T-helper 2 cell treated with Interferon-gamma antibody and Interleukin-4, amounts not matched to agents 5 μg/mL and 100 μg/mL, for 36 hours (primary cell): Measurements from ENCODE around the gene EEFSEC.

Source experiments
- DNase-seq: peaks from one replicate; pipeline ENCODE4 v3.0.0; 2021; ENCODE audit warnings: low spot score
- H3K27ac Mint-ChIP-seq: one replicate; pipeline ENCODE4 v1.8.0; 2021; ENCODE audit warnings: mild to moderate bottlenecking, mixed read lengths
- H3K27me3 Mint-ChIP-seq: one replicate; pipeline ENCODE4 v1.8.0; 2021; ENCODE audit warnings: low read depth, mixed read lengths
- H3K36me3 Mint-ChIP-seq: one replicate; pipeline ENCODE4 v1.8.0; 2021; ENCODE audit warnings: low read depth, mixed read lengths
- H3K4me1 Mint-ChIP-seq: one replicate; pipeline ENCODE4 v1.8.0; 2021; ENCODE audit warnings: low read depth, mixed read lengths
- H3K4me3 Mint-ChIP-seq: one replicate; pipeline ENCODE4 v1.8.0; 2022; ENCODE audit warnings: mild to moderate bottlenecking, moderate library complexity, mixed read lengths
- H3K9me3 Mint-ChIP-seq: one replicate; pipeline ENCODE4 v1.8.0; 2021; ENCODE audit warnings: mixed read lengths

EEFSEC gene

GRCh38 chr3:128358156-128358895, 205.0 kb downstream of the EEFSEC start:
- Mint-ChIP-seq H3K9me3 (no peaks in the 10 kb centered on the region), H3K4me3 (no peak overlapping the region), H3K27ac (no peak overlapping the region), H3K4me1 (no peaks in the 10 kb centered on the region), H3K36me3 (no peaks in the 10 kb centered on the region), H3K27me3 (no peaks in the 10 kb centered on the region)
- no peak for DNase-seq

- Mint-ChIP-seq H3K4me1 (no peaks in the 10 kb centered on the region), H3K9me3 (no peaks in the 10 kb centered on the region), H3K36me3 (no peaks in the 10 kb centered on the region), H3K4me3 (no peak overlapping the region), H3K27me3 (no peaks in the 10 kb centered on the region), H3K27ac (no peak overlapping the region)
- no peak for DNase-seq
Measured at GRCh38 chr3:128359060-128359664, 205.9 kb downstream of the EEFSEC start.

- H3K4me3 Mint-ChIP-seq, result no peak overlapping the region
- H3K27ac Mint-ChIP-seq, result no peak overlapping the region
- DNase-seq, result no peak
- no peaks in the 10 kb centered on the region for H3K4me1 Mint-ChIP-seq
- no peaks in the 10 kb centered on the region for H3K36me3 Mint-ChIP-seq
- no peaks in the 10 kb centered on the region for H3K9me3 Mint-ChIP-seq
- no peaks in the 10 kb centered on the region for H3K27me3 Mint-ChIP-seq
Measured at GRCh38 chr3:128359846-128360642, 206.8 kb downstream of the EEFSEC start.

- Mint-ChIP-seq H3K4me3 (no peak overlapping the region), H3K27ac (no peak overlapping the region), H3K27me3 (no peaks in the 10 kb centered on the region), H3K4me1 (no peaks in the 10 kb centered on the region), H3K9me3 (no peaks in the 10 kb centered on the region), H3K36me3 (no peaks in the 10 kb centered on the region)
- DNase-seq, result no peak
Measured at GRCh38 chr3:128360705-128361271, 207.5 kb downstream of the EEFSEC start.

- H3K27ac Mint-ChIP-seq, result no peak overlapping the region
- no peaks in the 10 kb centered on the region for H3K27me3 Mint-ChIP-seq
- no peaks in the 10 kb centered on the region for H3K36me3 Mint-ChIP-seq
- no peak overlapping the region for H3K4me3 Mint-ChIP-seq
- no peaks in the 10 kb centered on the region for H3K9me3 Mint-ChIP-seq
- H3K4me1 Mint-ChIP-seq, result no peaks in the 10 kb centered on the region
- no peak for DNase-seq
Measured at GRCh38 chr3:128362026-128362965, 209.0 kb downstream of the EEFSEC start.

DNA sequence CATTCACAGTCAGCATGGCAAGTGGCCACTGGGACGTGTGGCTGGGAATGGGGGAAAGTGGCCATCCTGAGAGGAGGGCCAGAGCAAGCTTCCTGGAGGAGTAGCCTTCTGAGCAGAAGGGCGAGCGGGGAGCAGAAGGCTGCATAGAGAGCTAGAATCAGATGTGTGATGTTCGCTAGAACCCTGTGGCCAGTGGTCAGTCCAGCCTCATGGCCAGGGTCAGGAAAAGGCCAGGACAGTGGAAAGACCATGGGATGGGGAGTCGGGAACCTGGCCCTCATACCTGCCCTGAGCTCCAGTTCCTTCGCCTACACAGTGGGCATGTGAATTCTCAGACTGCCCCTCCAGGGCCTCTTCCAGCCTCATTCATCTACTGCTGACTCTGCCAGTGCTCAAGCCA, 211.0 kb downstream of the EEFSEC start:
- Mint-ChIP-seq H3K9me3 (no peaks in the 10 kb centered on the region), H3K36me3 (no peaks in the 10 kb centered on the region), H3K4me1 (no peaks in the 10 kb centered on the region), H3K27me3 (no peaks in the 10 kb centered on the region), H3K27ac (no peak overlapping the region), H3K4me3 (no peak overlapping the region)
- no peak for DNase-seq

GRCh38 chr3:128364808-128365360, 211.6 kb downstream of the EEFSEC start:
- no peaks in the 10 kb centered on the region for H3K9me3 Mint-ChIP-seq
- H3K36me3 Mint-ChIP-seq, result no peaks in the 10 kb centered on the region

DNA sequence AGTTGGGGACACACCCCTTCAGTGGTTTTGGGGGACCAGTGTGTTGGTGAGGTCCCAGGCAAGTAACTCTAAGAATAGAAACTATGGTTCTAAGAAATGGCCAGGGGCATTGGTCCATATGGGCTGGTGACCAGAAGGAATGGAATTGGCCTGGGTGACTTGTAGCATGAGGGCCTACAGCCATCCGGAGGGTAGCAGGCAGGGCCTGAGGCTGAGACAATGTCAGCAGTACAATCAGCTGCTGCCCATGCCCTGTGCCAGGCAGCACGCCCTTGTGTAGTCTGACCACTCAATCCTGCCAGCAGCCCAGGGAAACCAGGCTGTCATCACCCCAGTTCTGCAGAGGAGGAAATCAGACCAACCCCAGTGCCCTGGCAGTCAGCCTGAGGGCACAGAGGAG, 212.9 kb downstream of the EEFSEC start:
- Mint-ChIP-seq H3K36me3 (no peaks in the 10 kb centered on the region), H3K9me3 (no peaks in the 10 kb centered on the region), H3K27me3 (no peaks in the 10 kb centered on the region), H3K27ac (no peak overlapping the region), H3K4me3 (no peak overlapping the region), H3K4me1 (no peaks in the 10 kb centered on the region)
- DNase-seq, result no peak

More at GRCh38 chr3:128364808-128365360, 211.6 kb downstream of the EEFSEC start:
- Mint-ChIP-seq H3K27me3 (no peaks in the 10 kb centered on the region), H3K4me3 (no peak overlapping the region), H3K27ac (no peak overlapping the region), H3K4me1 (no peaks in the 10 kb centered on the region)
- DNase-seq, result no peak

GRCh38 chr3:128366652-128367051, 213.4 kb downstream of the EEFSEC start:
- H3K36me3 Mint-ChIP-seq, result no peaks in the 10 kb centered on the region
- H3K27me3 Mint-ChIP-seq, result no peaks in the 10 kb centered on the region
- no peaks in the 10 kb centered on the region for H3K4me1 Mint-ChIP-seq
- DNase-seq, result no peak
- no peak overlapping the region for H3K27ac Mint-ChIP-seq
- no peaks in the 10 kb centered on the region for H3K9me3 Mint-ChIP-seq
- no peak overlapping the region for H3K4me3 Mint-ChIP-seq

DNA sequence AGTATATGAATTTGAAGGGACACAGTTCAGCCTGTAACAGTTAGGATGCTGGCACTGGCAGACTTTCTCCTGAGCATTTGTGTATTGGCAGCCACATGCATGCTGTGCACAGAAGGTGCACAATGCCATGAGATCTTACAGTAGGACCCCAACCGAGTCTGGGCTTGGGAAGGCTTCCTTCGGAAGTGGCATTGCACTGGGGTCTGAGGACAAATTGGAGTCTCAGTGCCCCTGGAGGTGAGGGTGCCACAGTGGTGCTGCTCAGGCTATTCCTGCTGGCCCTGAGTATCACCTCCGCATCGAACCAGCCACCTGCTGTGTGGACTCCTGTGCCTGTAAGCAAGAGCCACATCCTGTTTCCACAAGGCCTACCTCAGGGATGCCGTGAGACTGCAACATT, 213.9 kb downstream of the EEFSEC start:
- H3K27ac Mint-ChIP-seq, result no peak overlapping the region

GRCh38 chr3:128367761-128368160, 214.5 kb downstream of the EEFSEC start:
- Mint-ChIP-seq H3K27ac (no peak overlapping the region), H3K9me3 (no peaks in the 10 kb centered on the region), H3K36me3 (no peaks in the 10 kb centered on the region), H3K27me3 (no peaks in the 10 kb centered on the region), H3K4me1 (no peaks in the 10 kb centered on the region), H3K4me3 (no peak overlapping the region)
- DNase-seq, result no peak

More for the DNA sequence above, 213.9 kb downstream of the EEFSEC start:
- no peak overlapping the region for H3K4me3 Mint-ChIP-seq
- no peaks in the 10 kb centered on the region for H3K36me3 Mint-ChIP-seq
- H3K4me1 Mint-ChIP-seq, result no peaks in the 10 kb centered on the region
- H3K27me3 Mint-ChIP-seq, result no peaks in the 10 kb centered on the region
- DNase-seq, result no peak
- H3K9me3 Mint-ChIP-seq, result no peaks in the 10 kb centered on the region

GRCh38 chr3:128368626-128369025, 215.3 kb downstream of the EEFSEC start:
- H3K9me3 Mint-ChIP-seq, result no peaks in the 10 kb centered on the region
- no peaks in the 10 kb centered on the region for H3K4me1 Mint-ChIP-seq
- no peaks in the 10 kb centered on the region for H3K27me3 Mint-ChIP-seq

DNA sequence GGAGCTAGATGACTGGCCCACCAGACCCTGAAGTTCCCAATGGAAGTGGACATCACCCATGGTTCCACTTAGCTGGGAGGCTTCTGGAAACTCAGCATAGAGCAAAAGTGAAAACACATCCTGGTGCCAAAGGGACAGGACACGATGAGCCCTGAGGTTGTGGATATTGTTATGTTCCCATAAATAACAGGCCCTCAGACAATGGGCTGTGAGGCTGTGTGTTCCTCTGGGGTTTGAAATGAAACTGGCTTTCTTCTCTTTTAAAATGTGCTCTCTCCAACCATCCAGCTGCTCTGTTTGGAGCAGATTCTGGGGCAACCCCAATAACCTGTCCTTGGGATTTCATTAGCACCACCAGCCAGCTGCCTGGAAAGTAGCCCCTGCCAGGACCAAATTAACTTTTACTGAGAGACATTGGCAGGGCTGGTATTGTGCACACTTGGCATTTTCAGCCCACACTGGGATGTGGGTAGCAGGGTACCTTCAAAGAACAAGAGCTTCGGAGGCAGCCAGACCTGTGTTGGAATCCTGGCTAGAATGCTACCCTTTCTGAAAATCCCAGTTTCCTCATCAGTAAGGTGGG, 215.9 kb downstream of the EEFSEC start:
- Mint-ChIP-seq H3K4me3 (no peak overlapping the region), H3K9me3 (no peaks in the 10 kb centered on the region), H3K27ac (no peak overlapping the region)

More at GRCh38 chr3:128368626-128369025, 215.3 kb downstream of the EEFSEC start:
- DNase-seq, result no peak
- Mint-ChIP-seq H3K4me3 (no peak overlapping the region), H3K36me3 (no peaks in the 10 kb centered on the region), H3K27ac (no peak overlapping the region)

More for the DNA sequence above, 215.9 kb downstream of the EEFSEC start:
- Mint-ChIP-seq H3K27me3 (no peaks in the 10 kb centered on the region), H3K36me3 (no peaks in the 10 kb centered on the region), H3K4me1 (no peaks in the 10 kb centered on the region)
- DNase-seq, result no peak
